Measurements from ENCODE around the gene AKR1C2. TPM values are rescaled to one million over a fixed set of nuclear protein-coding genes. Genes with fewer than 3 reads are reported as not detected.
"Not testable (repeated sequence)": the region's sequence is repeated elsewhere in the genome, so short reads cannot be mapped to it uniquely, and the experiment has no call there.

The AKR1C2 gene
- 15.5 and 15.8 TPM in 2 replicates for total RNA-seq (2014; rRNA removed; shearing (Covaris generic))

DNA sequence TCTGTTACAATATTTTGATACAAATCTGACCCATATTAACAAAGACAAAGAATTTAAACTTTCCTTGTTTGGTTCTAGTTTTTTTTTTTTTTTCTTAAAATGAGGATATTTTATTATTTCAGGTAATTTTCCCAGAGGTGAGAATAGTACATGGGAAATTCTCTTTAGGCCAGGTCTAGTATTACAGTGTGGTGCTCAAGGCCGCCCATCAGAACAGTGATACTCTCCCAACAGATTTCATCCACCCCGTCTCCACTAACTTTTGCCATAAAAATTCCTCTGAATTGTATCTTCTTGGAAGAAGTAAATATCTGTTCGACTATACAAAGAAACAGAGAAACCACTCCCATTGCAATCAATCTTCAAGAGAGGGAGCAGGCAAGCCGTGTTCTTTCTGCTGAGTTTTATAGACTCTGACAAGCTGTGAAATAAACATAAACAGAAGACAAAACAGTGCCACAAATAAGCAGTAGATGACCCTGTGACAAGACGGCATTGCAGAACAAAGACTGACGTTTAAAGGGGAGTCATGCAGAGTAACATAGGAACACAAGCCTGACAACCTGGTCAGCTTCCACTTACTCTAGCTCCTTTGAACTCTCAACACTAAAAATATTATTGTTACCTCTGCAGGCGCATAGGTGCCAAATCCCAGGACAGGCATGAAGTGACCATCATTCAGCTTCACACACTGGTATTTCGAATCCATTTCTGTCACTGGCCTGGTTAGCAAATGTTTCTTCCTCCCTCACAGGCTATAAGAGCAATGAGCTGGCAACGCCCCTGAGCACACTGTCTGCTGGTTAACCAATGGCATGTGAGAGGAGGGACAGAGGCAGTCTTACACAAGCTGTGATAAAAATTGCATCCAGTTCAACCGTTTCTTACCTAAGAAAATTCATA is at the start of gene AKR1C2:
Gene AKR1C2 (minus strand): TSS at position 731 of the 903 bp plus-strand sequence. CDS start 22 bp downstream, at position 709.
- not testable (repeated sequence) for DNase-seq (ENCODE audit: low spot score)

DNA sequence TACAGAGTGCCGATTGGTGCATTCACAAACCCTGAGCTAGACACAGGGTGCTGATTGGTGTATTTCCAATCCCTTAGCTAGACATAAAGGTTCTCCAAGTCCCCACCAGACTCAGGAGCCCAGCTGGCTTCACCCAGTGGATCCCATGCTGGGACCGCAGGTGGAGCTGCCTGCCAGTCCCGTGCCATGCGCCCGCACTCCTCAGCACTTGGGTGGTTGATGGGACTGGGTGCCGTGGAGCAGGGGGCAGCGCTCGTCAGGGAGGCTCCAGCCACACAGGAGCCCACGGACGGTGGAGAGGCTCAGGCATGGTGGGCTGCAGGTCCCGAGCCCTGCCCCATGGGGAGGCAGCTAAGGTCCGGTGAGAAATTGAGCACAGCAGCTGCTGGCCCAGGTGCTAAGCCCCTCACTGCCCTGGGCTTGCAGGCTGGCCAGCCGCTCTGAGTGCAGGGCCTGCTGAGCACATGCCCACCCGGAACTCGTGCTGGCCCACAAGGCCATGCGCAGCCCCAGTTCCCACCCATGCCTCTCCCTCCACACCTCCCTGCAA is 49.4 kb upstream of the AKR1C2 start:
- DNase-seq (ENCODE audit: low spot score): not testable (repeated sequence)

DNA sequence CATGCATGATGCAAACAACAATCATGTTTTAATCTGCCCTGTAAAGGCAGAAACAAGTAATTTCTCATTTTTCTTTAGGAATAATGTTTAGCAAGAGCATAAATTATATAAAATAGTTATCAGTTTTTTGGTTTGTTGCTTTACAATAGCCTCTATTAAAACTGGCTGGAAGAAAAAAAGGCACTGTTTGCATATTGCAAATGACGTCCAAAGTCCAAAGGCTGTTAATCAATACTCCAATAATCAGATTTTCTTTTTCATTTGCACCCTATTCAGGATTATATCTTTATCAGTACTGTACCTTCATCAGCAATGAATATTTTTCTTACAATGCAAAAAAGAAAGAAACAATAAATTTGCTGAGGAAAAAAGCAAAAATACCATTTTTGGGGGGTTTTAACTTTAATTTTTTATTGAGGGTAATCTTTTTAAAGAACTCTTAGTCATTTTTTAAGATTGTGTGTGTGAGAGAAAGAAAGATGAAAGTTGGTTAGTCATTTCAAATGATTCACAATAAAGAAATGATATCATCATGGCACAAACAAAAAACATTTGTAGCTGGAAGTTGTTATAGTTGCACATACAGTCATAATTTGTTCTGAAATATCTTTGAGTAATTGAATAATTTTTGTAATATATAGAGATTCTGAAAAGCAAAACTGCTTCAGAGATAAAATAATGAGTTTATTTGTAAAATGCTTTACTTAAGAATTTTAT is 44.4 kb upstream of the AKR1C2 start:
- DNase-seq (ENCODE audit: low spot score): no peak

DNA sequence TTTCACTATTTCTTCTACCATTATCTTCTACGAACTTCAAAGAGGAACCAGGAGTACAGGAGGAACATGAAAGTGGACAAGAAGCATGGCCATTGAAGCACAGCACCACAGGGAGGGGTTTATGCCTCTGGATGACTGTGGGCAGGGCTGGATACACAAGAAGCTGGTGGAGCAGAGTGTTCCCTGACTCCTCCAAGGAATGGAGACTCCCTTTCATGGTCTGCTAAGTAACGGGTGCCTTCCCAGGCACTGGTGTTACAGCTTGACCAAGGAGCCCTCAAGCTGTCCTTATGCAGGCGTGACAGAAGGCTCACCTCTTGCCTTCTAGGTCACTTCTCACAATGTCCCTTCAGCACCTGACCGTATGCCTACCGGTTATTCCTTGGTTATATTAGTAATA is 43.4 kb upstream of the AKR1C2 start:
- not testable (repeated sequence) for DNase-seq (ENCODE audit: low spot score)

DNA sequence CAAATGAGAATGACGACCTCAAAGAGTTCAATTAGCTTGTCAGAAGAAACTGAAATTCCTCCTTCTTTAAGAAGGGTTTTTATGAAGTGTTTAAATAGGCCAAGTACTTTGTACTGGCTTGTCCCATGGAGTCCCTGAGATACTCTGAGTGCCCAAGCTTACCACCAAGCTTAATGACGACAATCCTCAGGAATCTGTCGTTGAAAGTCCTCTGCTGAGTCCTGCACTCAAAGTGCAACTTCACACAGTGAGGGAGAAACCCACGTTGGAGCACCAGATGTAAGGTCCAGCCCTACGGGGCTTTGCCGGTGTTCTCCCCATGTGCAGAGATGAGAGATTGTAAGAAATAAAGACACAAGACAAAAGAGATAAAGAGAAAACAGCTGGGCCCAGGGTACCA is 42.8 kb upstream of the AKR1C2 start:
- no peak for DNase-seq (ENCODE audit: low spot score)

DNA sequence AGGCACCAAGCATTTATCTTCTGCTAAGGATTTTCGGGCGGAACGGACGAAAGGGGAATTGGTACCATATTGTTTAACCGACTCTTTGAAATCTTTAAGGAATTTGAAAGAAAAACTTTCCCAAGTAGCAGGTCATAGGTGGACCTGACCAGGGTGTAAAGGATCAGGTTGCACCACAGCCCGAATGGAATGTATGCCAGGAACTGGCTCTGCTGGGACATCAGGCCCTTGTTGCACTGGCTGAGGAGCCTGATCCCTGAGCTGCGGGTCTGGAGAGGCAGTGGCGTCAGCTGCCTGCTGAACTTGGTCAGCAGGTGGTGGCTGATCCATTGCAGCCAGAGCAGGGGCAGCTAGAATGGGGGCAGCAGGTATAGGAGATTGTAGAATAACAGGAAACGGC is 41.4 kb upstream of the AKR1C2 start:
- no peak for DNase-seq (ENCODE audit: low spot score)

DNA sequence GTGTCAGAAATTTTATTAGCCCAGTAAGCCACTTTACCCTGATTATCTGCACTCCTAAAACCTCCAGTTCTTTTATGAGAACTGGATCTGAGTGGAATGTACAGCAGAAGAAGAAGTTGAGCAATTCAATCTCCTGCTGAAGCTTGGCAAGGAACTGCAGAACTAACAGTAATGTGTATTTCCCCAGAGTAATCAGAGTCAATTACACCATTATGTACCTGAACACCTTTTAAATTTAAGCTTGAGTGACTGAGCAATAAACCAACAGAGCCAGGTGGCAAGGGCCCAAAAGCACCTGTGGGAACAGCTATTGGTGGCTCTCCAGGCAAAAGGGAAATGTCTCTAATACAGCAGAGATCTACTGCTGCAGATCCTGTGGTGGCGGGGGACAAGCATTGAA is 40.1 kb upstream of the AKR1C2 start:
- DNase-seq (ENCODE audit: low spot score): no peak

DNA sequence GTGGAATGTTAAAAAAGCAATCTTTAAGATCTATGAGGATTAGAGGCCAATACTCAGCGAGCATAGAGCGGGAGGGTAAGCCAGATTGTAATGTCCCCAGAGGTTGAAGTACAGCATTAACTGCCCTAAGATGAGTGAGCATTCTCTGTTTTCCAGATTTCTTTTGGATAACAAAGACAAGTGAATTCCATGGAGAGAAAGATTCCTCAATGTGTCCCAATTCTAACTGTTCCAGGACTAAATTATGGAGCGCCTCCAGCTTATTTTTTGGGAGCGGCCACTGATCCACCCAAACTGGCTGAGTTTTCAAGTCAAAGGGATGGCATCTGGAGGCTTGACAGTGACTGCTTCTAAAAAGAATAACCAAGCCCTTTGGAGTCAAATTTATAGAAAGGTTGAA is 39.3 kb upstream of the AKR1C2 start:
- no peak for DNase-seq (ENCODE audit: low spot score)

DNA sequence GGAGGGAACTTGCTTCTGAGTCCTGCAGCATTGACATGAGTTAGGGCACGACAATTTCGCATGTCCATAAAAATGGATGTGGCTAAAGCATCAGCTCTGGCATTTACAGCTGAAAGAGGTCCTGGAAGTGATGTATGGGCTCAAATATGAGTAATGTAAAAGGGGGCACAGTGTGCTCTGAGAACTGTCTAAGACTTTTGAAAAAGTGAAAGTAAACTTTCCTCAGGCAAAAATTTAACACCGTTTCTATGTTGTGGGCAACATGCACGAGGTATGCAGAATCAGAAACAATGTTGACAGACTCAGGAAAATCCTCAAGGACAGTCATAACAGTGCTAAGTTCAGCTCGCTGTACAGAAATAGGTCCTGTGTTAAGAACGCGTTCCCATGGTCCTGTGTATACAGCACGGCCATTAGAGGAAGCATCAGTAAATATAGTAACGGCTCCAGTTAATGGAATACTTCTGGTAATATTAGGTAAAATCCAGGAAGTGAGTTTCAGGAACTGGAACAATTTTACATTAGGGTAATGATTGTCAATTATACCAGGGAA is 37.9 kb upstream of the AKR1C2 start:
- no peak for DNase-seq (ENCODE audit: low spot score)

DNA sequence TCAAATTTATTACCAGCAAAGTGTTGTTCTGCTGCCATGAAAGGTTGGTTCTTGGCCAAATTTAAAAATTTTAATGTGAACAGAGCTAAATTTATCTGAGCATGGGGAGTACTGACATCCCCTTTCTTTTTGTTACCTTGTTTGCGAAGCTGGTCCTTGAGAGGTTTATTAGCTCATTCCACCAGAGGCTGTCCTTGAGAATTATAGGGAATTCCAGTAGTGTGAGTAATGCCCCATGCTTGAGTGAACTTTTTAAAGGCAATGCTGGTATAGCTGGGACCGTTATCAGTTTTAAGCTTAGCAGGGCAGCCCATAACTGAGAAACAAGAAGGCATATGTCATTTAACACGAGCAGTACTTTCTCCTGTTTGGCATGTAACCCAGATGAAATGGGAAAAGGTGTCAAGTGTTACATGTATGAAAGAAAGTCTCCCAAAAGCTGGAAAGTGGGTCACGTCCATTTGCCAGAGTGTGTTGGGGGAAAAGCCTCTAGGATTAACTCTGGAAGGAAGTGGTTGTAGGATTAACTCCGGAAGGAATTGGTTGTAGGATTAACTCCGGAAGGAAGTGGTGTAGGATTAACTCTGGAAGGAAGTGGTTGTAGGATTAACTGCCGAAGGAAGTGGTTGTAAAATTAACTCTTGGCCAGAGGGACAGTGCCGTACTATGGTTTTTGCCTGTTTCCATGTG is 37.3 kb upstream of the AKR1C2 start:
- DNase-seq (ENCODE audit: low spot score): no peak

DNA sequence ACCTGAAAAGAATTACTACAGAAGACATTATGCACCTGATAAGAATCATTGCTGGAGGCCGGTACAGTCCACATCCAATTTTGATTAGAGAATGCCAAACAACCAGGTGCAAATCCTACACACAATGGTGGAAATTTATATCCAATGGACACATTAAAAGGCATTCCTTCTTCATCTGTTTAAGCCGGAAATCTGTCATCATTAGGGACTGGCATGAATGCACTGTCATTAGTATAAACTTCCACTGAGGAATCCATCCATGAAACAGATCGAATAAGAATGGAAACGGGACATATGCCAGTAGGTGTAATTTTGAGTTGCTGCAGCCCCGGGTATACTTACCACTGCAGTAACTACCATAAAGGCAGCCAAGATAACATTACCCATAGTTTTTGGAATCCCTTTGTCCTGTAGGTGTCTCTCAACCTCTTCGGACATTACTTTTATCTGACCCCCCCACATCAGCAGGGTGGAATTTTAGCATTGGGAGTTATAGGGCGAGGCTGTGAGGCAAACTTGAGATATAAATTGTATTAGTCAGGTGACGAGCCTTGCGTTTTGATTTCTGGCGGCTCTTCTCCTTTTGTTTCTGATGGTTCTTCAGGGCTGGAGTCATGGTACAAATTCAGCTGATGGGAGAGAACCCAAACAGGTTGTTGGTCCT is 36.5 kb upstream of the AKR1C2 start:
- no peak for DNase-seq (ENCODE audit: low spot score)

DNA sequence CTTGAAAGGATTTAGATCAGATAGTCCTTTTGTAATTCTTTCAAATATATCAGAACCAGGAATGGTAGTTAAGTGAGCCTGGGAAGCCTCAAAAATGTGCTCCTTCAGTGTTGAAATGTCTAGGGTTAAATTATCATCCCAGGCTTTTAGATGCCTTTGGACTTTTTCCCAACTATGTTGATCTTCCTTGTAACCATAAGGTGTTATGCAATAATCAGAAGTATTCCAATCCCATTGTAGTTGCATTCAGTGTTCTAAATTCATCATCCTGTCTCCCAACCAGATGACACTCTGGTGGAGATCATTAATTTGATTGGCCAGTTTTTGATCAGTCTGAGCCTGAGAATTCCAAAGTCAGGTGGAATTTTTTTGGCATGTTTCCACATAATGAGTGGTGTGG is 35.1 kb upstream of the AKR1C2 start:
- no peak for DNase-seq (ENCODE audit: low spot score)

DNA sequence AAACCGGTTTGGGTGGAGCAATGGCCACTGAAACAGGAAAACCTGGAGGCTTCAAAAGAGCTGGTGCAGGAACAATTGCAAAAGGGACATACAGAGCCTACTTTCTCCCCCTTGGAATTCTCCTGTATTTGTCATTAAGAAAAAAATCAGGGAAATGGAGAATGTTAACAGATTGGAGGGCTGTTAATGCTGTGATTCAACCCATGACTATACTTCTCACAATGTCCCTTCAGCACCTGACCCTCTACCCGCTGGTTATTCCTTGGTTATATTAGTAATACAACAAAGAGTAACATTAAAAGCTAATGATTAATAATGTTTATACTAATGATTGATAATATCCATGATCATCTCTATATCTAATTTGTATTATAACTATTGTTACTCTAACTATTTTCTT is 34.4 kb upstream of the AKR1C2 start:
- DNase-seq (ENCODE audit: low spot score): no peak

DNA sequence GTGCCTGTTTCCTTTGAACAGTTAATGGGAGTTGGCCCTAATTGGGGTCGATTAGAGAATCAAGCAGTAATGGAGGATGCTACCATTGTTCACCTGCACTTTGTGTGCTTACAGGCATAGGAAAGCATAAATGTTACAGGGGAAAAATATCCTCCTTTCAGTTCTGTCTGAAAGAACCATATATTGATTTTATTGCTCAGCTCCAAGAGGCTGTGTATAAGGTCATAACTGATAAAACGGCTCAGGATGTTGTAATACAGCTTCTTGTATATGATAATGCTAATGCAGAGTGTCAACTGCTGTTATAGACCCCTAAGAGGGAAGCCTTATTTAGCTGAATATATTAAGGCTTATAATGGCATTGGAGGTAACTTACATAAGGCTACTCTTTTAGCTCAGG is 32.9 kb upstream of the AKR1C2 start:
- no peak for DNase-seq (ENCODE audit: low spot score)

DNA sequence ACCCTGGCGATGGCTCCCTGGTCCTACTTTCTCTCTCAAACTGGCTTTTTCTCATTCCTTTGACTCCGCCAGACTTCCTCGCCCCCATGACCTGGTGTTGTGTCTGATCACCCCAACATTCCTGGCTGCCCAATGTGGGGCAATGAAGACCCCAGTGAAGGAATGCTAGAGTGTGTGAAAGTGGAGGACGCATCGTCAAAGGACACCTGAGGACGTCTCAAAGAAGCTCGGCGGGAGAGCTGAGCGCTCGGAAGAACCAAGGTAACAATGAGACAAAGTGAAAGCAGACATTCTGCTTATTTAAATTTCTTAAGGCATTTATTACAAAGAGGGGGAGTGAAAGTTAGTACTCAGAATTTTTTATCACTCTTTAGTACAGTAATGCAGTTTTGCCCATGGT is 31.7 kb upstream of the AKR1C2 start:
- no peak for DNase-seq (ENCODE audit: low spot score)

DNA sequence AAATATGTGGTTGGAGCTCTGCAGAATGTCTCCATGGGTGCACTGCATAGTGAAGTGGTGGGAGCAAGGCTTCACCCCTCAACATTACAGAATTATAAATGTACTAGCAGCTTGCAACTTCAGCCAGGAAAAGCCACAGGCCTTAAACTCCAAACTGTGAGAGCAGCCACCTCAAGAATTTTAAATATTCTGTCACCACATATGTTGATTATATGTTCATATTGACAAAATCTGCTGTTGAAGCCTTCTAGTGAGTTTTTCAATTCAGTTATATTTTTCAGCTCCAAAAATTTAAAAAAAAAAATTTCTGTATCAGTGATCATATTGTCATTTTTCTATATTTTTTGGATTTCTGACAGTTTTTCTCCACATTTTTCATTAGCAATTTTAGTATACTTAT is 30.9 kb upstream of the AKR1C2 start:
- no peak for DNase-seq (ENCODE audit: low spot score)

DNA sequence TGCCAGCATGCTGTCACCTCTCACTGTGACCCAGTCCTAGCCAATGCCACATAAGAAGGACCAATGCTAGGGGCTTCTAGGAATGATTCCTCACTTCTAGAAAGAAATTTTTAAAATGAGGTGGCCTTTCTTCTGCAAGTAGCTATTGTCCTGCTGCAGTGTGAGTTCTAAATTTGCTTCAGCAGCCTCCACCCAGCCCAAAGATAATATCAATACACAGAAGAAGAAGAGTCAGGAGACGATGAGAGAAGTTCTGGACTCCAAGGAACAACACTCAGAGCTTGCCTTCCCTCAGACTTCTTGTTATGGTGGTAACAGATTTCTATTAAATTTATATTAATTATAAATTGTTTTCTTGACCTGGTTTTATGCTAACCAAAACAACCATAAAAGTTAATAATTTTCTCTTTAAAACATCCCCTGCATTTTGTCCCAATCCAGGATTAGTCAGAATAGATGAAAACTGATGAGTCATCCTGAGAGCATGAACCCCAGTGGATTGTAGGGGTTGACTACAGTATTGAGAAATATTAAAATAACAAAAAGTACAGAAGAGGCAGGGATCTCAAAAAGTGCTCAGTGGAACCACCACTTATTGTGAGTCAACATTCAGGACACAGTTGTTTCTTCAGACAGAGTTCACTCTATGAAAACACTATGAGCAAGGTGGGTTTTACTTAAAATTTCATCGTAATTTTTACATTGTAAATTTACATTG is 29.6 kb upstream of the AKR1C2 start:
- no peak for DNase-seq (ENCODE audit: low spot score)

DNA sequence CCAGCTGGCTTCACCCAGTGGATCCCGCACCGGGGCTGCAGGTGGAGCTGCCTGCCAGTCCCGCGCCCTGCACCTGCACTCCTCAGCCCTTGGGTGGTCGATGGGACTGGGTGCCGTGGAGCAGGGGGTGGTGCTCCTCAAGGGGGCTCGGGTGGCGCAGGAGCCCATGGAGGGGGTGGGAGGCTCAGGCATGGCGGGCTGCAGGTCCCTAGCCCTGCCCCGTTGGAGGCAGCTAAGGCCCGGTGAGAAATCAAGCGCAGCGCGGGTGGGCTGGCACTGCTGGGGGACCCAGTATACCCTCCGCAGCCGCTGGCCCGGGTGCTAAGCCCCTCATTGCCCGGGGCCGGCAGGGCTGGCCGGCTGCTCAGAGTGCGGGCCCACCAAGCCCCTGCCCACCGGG is 28.8 kb upstream of the AKR1C2 start:
- DNase-seq (ENCODE audit: low spot score): not testable (repeated sequence)

DNA sequence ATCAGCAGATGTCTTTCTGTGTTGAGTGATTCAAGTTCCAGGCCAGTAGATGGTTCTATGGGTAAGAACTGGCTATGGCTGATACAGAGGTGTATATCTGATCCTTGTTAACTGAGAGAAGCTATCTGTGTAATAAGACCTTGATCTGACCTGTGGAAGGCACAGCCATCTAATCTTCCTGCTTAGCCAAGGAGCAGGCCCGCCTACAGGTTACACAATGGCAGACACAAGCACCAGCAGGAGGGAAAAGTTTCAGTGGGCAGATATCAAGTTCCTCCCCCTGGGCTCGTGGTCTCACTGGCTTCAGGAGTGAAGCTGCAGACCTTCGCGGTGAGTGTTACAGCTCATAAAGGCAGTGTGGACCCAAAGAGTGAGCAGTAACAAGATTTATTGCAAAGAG is 27.9 kb upstream of the AKR1C2 start:
- DNase-seq (ENCODE audit: low spot score): not testable (repeated sequence)

DNA sequence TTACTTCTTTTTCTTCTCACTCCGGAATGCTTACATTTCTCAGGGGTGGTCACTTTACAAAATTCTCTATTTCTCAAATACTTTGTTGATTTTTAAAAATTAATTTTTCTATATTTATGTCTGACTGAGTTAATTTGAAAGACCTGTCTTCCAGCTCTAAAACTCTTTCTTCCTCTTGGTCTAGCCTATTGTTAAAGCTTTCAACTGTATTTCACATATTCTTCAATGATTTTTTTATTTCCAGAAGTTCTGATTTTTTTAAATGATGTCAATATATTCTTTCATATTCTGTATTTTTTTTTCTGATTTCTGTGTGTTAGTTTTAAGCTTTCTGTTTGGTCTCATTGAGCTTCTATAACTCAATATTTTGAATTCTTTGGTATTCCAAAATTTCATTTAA is 27.3 kb upstream of the AKR1C2 start:
- DNase-seq (ENCODE audit: low spot score): no peak
